Measurements from ENCODE around the gene TNFAIP1.
"Not testable (repeated sequence)": the region's sequence is repeated elsewhere in the genome, so short reads cannot be mapped to it uniquely, and the experiment has no call there.

The TNFAIP1 gene, protein sequence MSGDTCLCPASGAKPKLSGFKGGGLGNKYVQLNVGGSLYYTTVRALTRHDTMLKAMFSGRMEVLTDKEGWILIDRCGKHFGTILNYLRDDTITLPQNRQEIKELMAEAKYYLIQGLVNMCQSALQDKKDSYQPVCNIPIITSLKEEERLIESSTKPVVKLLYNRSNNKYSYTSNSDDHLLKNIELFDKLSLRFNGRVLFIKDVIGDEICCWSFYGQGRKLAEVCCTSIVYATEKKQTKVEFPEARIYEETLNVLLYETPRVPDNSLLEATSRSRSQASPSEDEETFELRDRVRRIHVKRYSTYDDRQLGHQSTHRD

DNA sequence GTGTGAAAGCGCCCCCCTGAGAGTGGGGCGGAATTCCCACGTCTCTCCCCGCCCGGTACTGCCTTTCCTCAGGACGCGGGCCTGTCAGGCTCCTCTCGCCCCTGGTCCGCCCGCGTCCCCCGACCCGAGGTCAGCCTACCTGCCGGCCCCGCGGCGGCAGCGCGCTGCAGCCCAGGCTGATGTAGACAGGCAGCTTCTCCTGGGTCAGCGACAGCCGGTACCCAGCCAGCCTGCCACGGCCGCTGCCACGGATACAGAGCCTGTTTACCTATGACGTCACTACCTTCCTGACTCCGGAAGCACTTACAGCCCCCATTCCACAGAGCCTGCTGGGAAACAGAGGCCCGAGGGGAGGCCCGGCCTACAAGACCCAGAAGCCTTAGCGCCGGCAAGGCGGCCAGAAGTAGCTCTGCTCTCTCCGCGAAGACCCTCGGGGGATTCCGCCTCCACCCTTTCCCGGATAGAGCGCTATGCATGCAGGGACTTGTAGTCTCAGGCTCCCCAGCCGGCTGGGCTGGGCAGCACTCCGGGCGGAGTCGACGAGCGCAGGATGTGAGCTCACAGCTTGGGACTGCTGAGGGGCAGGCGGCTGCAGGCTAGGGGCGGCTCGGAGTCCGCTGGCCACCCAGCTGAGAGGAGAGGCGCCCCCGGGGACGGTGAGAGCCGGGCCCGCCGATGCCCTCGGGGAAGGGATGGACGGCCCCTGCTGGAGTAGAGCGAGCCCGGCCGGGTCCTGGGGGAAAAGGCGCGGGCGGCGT, at the start of gene TNFAIP1, which contains the start of gene IFT20:
TNFAIP1 (plus strand) TSS at position 561 of the 758 bp plus-strand sequence. CDS start 3,761 bp downstream, outside the sequence.
IFT20 (minus strand) TSS at position 272 of the 758 bp plus-strand sequence. CDS start 3,487 bp downstream, outside the sequence.
- Histone ChIP-seq H3K4me1 (ENCODE audit: control insufficient read depth, insufficient read depth, low read length, unreplicated experiment) (peaks cover 32% of the 10 kb centered on the region), H3K27me3 (ENCODE audit: insufficient read depth, low read length) (no peaks in the 10 kb centered on the region), H2AFZ (ENCODE audit: low read length, unreplicated experiment) (peak within 1 kb of the TSS; percentile 92), H3K79me2 (ENCODE audit: control insufficient read depth, insufficient read depth, low read length, unreplicated experiment) (peaks cover 66% of the 10 kb centered on the region), H3K27ac (ENCODE audit: low read depth, low read length) (peak within 1 kb of the TSS; percentile 87), H3K4me3 (ENCODE audit: low read depth, low read length) (peak within 1 kb of the TSS; percentile 99), H3K36me3 (ENCODE audit: insufficient read depth, low read length) (peaks cover 2% of the 10 kb centered on the region; the same call in 1 of the 2 replicates)

DNA sequence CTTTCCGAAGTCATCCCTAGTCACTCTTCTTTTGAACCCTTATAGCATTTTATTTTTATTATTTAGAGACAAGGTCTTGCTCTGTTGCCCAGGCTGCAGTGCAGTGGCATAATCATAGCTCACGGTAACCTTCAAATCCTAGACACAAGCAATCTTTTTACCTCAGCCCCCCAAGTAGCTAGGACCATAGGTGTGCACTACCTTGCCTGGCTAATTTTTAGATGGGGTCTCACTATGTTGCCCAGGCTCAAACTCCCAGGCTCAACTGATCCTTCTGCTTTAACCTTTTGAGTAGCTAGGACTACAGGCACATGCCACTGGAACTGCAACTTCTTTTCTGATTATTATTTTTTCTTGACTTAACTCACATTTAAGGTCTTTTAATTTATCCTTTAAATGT, 49.6 kb upstream of the TNFAIP1 start:
- no peak overlapping the region for H3K27ac ChIP-seq (ENCODE audit: low read depth, low read length)
- H3K4me3 ChIP-seq (ENCODE audit: low read depth, low read length) = no peak overlapping the region
- H3K27me3 ChIP-seq (ENCODE audit: insufficient read depth, low read length) = no peaks in the 10 kb centered on the region
- no peak overlapping the region for H2AFZ ChIP-seq (ENCODE audit: low read length, unreplicated experiment)
- H3K79me2 ChIP-seq (ENCODE audit: control insufficient read depth, insufficient read depth, low read length, unreplicated experiment) = no peaks in the 10 kb centered on the region
- no peaks in the 10 kb centered on the region for H3K36me3 ChIP-seq (ENCODE audit: insufficient read depth, low read length)
- peaks cover 14% of the 10 kb centered on the region for H3K4me1 ChIP-seq (ENCODE audit: control insufficient read depth, insufficient read depth, low read length, unreplicated experiment)

DNA sequence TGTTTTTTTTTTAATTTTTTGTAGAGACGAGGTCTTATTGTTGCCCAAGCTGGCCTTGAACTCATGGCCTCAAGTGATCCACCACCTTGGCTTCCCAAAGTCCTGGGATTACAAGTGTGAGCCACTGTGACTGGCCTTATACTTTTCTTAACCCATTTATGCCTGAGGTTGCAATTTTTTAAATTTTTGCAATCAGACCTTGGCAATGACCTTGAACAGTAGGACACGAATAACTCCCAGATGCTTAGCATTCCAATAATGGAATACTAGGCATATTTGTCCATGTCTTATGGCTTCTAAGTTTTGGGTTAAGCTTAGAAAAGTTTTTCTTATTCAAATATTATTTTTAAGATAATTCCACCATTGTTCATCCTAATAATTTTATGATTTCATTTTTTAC, 44.9 kb upstream of the TNFAIP1 start:
- H3K4me1 ChIP-seq (ENCODE audit: control insufficient read depth, insufficient read depth, low read length, unreplicated experiment) = no peaks in the 10 kb centered on the region
- H3K79me2 ChIP-seq (ENCODE audit: control insufficient read depth, insufficient read depth, low read length, unreplicated experiment) = no peaks in the 10 kb centered on the region
- H3K36me3 ChIP-seq (ENCODE audit: insufficient read depth, low read length) = no peaks in the 10 kb centered on the region
- no peaks in the 10 kb centered on the region for H3K27me3 ChIP-seq (ENCODE audit: insufficient read depth, low read length)
- no peak overlapping the region for H3K27ac ChIP-seq (ENCODE audit: low read depth, low read length)
- no peak overlapping the region for H3K4me3 ChIP-seq (ENCODE audit: low read depth, low read length)
- no peak overlapping the region for H2AFZ ChIP-seq (ENCODE audit: low read length, unreplicated experiment)

DNA sequence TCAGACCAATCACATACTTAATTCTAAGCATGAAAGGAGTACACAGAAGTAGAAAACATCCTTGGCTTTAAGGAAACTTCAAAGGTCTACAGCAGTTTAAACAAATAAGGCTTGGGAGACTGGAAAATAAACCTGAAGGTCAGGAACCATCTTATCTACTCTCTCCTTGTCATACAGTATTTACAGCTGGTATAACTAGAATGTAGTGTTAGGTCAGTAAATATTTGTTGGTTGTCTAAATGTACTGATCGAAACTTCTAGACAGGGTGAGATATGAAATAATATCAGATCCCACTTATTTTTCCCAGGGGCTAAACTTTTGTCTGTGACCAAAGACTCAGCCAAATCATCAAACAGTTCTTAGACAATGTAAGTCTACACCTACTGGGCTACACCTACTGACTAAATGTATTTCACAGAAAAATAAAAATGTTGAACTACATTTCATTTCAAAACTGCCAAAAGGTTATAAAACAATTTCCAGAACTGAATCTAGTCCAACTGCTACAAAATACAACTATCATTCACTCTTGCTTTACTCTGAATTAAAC, 43.7 kb upstream of the TNFAIP1 start:
- no peak overlapping the region for H2AFZ ChIP-seq (ENCODE audit: low read length, unreplicated experiment)
- H3K4me1 ChIP-seq (ENCODE audit: control insufficient read depth, insufficient read depth, low read length, unreplicated experiment) = no peaks in the 10 kb centered on the region
- H3K79me2 ChIP-seq (ENCODE audit: control insufficient read depth, insufficient read depth, low read length, unreplicated experiment) = no peaks in the 10 kb centered on the region
- H3K27ac ChIP-seq (ENCODE audit: low read depth, low read length) = no peak overlapping the region
- H3K27me3 ChIP-seq (ENCODE audit: insufficient read depth, low read length) = no peaks in the 10 kb centered on the region
- no peak overlapping the region for H3K4me3 ChIP-seq (ENCODE audit: low read depth, low read length)
- H3K36me3 ChIP-seq (ENCODE audit: insufficient read depth, low read length) = no peaks in the 10 kb centered on the region

DNA sequence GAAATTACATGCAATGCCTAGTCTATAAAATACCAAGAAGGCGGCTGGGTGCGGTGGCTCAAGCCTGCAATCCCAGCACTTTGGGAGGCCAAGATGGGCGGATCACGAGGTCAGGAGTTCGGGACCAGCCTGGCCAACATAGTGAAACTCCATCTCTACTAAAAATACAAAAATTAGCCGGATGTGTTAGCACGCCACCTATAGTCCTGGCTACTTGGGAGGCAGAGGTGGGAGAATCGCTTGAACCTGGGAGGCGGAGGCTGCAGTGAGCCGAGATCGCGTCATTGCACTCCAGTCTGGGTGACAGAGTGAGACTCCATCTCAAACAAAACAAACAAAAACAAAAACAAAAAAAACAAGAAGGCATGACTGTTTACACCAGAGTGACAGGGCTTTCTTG, 42.7 kb upstream of the TNFAIP1 start:
- not testable (repeated sequence) for H3K27me3 ChIP-seq (ENCODE audit: insufficient read depth, low read length); H3K4me3 ChIP-seq (ENCODE audit: low read depth, low read length); H3K27ac ChIP-seq (ENCODE audit: low read depth, low read length); H3K79me2 ChIP-seq (ENCODE audit: control insufficient read depth, insufficient read depth, low read length, unreplicated experiment); H3K36me3 ChIP-seq (ENCODE audit: insufficient read depth, low read length); H3K4me1 ChIP-seq (ENCODE audit: control insufficient read depth, insufficient read depth, low read length, unreplicated experiment); H2AFZ ChIP-seq (ENCODE audit: low read length, unreplicated experiment)

DNA sequence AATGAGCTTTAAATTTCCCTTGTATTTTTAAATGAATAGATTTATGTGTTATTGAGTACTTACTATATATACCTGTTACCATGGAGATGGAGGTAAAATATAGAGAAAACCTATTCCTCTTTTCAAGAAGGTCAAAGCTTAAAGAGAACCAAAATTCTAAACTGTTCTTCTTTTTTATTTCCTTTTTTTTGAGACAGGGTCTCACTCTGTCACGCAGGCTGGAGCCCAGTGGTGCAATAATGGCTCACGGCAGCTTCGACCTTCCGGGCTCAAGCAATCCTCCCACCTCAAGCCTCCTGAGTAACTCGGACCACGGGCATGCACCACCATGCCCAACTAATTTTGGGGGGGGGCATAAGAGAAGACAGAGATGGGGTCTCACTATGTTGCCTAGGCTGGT, 41.6 kb upstream of the TNFAIP1 start:
- no peaks in the 10 kb centered on the region for H3K79me2 ChIP-seq (ENCODE audit: control insufficient read depth, insufficient read depth, low read length, unreplicated experiment)
- no peaks in the 10 kb centered on the region for H3K27me3 ChIP-seq (ENCODE audit: insufficient read depth, low read length)
- no peaks in the 10 kb centered on the region for H3K4me1 ChIP-seq (ENCODE audit: control insufficient read depth, insufficient read depth, low read length, unreplicated experiment)
- H3K27ac ChIP-seq (ENCODE audit: low read depth, low read length) = no peak overlapping the region
- no peaks in the 10 kb centered on the region for H3K36me3 ChIP-seq (ENCODE audit: insufficient read depth, low read length)
- no peak overlapping the region for H3K4me3 ChIP-seq (ENCODE audit: low read depth, low read length)
- H2AFZ ChIP-seq (ENCODE audit: low read length, unreplicated experiment) = no peak overlapping the region

DNA sequence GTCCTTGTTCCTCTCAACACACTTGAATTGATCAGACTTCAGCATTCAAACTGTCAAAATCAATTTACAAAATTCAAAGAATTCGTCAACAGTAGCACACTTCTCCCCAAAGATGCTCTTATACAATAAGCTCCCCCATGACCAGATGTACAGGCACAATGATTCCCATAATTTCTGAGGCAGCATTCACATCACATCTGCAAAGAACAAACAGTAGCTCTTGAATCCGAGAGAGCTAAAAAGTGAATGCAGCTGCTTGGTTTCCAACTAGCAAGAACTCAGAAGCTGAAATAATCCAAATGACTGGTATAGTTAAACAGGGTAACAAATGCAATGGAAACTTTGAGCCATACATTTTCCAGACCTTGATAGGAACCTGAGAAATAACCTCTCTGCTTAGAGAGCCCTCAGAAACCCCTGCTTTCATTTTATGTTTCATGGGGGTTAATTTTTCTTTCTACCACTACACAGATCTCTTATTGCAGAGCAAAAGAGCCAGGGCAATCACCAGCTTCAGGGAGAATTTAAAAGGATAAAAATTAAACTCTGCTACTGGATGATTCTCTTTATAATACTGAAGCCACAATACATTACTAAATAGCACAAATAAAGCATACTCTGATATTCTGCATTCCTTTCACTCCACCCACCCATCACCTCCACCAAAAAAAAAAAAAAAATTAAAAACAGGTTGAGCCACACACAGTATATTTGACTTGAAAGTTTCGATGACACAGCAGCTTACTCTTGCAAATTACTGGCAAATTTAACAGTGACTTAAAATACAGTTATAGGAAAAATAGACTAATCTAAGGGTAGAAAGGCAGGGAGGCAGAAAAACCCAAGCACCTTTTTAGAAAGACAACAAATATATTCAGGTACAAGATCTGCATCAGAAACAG, 39.6 kb upstream of the TNFAIP1 start:
- Histone ChIP-seq H3K27me3 (ENCODE audit: insufficient read depth, low read length) (no peaks in the 10 kb centered on the region), H3K4me1 (ENCODE audit: control insufficient read depth, insufficient read depth, low read length, unreplicated experiment) (no peaks in the 10 kb centered on the region), H3K79me2 (ENCODE audit: control insufficient read depth, insufficient read depth, low read length, unreplicated experiment) (no peaks in the 10 kb centered on the region), H3K36me3 (ENCODE audit: insufficient read depth, low read length) (no peaks in the 10 kb centered on the region), H3K4me3 (ENCODE audit: low read depth, low read length) (no peak overlapping the region), H3K27ac (ENCODE audit: low read depth, low read length) (no peak overlapping the region), H2AFZ (ENCODE audit: low read length, unreplicated experiment) (no peak overlapping the region)

DNA sequence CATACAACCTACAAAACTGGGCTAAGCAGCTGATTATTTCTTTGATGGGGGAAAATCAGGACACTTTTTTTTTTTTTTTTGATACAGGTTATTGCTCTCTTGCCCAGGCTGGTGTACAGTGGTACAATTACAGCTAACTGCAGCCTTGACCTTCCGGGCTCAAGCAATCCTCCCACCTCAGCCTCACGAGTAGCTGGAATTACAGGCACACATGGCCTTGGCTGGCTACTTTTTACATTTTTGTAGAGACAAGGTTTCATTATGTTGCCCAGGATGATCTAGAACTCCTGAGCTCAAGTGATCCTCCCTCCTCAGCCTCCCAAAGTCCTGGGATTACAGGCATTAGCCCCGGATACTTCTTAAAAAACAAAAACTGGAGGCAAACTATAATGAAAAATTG, 37.1 kb upstream of the TNFAIP1 start:
- Histone ChIP-seq H3K27me3 (ENCODE audit: insufficient read depth, low read length) (no peaks in the 10 kb centered on the region), H3K4me1 (ENCODE audit: control insufficient read depth, insufficient read depth, low read length, unreplicated experiment) (no peaks in the 10 kb centered on the region), H3K27ac (ENCODE audit: low read depth, low read length) (no peak overlapping the region), H3K36me3 (ENCODE audit: insufficient read depth, low read length) (no peaks in the 10 kb centered on the region), H2AFZ (ENCODE audit: low read length, unreplicated experiment) (no peak overlapping the region), H3K79me2 (ENCODE audit: control insufficient read depth, insufficient read depth, low read length, unreplicated experiment) (no peaks in the 10 kb centered on the region), H3K4me3 (ENCODE audit: low read depth, low read length) (no peak overlapping the region)

DNA sequence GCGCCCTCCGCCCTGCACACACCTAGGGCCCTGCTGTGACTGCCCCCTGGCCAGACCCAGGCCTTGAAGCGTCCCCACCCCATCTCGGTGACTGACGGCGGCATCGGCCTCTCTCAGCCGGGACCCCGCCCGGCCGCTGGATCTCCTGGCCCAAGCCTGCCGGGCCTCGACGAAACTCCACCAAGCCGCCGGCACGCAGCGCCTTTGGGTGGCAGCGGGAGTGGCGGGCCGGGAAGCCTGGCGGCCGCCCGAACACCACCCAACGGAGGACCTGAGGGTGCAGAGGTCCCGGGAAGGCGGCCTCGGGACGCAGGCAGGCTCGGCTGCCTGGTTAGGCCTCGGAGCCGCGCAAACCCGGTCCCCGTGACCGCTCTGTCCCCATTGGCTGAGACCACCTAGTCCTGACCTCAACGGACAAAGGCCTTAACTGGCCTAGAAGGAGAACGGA, 28.6 kb upstream of the TNFAIP1 start:
- no peaks in the 10 kb centered on the region for H3K79me2 ChIP-seq (ENCODE audit: control insufficient read depth, insufficient read depth, low read length, unreplicated experiment)
- no peaks in the 10 kb centered on the region for H3K4me1 ChIP-seq (ENCODE audit: control insufficient read depth, insufficient read depth, low read length, unreplicated experiment)
- H2AFZ ChIP-seq (ENCODE audit: low read length, unreplicated experiment) = no peak overlapping the region
- H3K27me3 ChIP-seq (ENCODE audit: insufficient read depth, low read length) = no peaks in the 10 kb centered on the region
- no peak overlapping the region for H3K4me3 ChIP-seq (ENCODE audit: low read depth, low read length)
- no peak overlapping the region for H3K27ac ChIP-seq (ENCODE audit: low read depth, low read length)
- H3K36me3 ChIP-seq (ENCODE audit: insufficient read depth, low read length) = no peaks in the 10 kb centered on the region

DNA sequence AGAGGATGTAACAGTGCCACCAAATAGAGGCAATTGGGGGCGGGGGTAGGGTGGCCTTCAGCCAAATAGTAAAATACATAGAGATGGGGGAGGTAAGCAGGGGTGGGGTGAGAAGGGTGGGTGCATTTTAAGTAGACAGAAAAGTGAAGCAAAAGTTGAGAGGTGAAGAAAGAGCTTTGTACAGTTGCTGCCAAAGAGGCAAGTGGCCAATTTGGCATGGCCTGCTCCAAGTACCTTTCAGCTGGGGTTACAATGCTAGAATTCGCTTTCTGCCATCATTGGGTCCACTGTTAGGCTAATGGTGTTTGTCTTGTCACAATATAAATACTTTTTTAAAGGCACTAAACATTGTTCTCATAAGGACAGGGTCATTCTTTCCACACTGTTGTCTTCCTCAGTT, 21.7 kb upstream of the TNFAIP1 start:
- Histone ChIP-seq H2AFZ (ENCODE audit: low read length, unreplicated experiment) (no peak overlapping the region), H3K36me3 (ENCODE audit: insufficient read depth, low read length) (no peaks in the 10 kb centered on the region), H3K4me3 (ENCODE audit: low read depth, low read length) (no peak overlapping the region), H3K79me2 (ENCODE audit: control insufficient read depth, insufficient read depth, low read length, unreplicated experiment) (no peaks in the 10 kb centered on the region), H3K27ac (ENCODE audit: low read depth, low read length) (no peak overlapping the region), H3K4me1 (ENCODE audit: control insufficient read depth, insufficient read depth, low read length, unreplicated experiment) (peaks cover 3% of the 10 kb centered on the region), H3K27me3 (ENCODE audit: insufficient read depth, low read length) (no peaks in the 10 kb centered on the region)

Data from ACC112 (cell line).